NCI-H524 treated with DMSO at 0.1 percent for 48 hours (cell line): ENCODE results near the gene ACOT6.
"Not testable (repeated sequence)": the region's sequence is repeated elsewhere in the genome, so short reads cannot be mapped to it uniquely, and the experiment has no call there.

ENCODE experiments used
- DNase-seq: peaks from one replicate; lab custom pipeline; 2025; lab: John Stamatoyannopoulos, UW

Gene ACOT6

DNA sequence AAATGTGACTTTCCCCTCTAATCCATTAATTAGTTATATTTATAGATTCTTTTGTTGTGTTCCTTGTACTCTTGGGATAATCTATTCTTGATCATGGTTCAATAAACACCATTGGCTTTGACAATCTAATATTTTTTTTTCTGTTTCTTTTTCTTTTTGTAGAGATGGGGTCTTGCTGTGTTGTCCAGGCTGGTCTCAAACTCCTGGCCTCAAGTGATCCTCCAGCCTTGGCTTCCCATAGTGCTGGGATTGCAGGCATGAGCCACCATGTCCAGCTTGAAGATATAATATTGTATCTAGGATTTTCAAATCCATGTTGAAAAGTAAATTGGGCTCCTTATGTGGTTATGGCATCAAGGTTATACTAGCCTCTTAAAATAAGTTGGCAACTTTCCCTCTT lies 38.7 kb downstream of the ACOT6 start:
- DNase-seq = no peak

DNA sequence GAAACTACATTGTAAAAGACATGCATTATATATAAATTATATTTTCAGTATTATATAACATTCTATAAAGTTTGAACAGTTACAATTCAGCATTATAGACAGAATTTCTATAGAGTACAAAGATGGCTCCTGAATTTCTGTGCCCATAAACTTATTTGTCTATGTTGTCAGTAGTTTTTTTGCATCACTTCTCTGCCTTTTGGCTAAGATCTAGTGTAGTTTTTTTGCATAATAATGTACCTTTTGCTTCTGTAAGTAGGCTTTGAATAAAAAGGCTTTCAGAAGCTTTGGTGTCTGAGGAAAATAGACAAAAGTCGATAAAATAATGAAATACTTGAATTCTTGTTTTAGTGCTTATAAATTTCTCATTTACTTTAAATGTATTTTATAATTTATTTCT lies 43.5 kb downstream of the ACOT6 start:
- no peak for DNase-seq

DNA sequence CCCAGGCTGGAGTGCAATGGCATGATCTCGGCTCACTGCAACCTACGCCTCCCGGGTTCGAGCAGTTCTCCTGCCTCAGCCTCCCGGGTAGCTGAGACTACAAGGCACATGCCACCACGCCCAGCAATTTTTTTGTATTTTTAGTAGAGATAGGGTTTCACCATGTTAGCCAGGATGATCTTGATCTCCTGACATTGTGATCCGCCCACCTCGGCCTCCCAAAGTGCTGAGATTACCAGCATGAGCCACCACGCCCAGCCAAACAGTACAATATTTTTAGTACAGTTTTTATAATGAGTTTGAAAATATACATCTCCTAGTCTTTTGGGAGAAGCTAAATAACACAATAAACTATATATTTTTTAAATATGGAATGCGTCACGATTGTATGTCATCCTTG lies 46.9 kb downstream of the ACOT6 start:
- not testable (repeated sequence) for DNase-seq

DNA sequence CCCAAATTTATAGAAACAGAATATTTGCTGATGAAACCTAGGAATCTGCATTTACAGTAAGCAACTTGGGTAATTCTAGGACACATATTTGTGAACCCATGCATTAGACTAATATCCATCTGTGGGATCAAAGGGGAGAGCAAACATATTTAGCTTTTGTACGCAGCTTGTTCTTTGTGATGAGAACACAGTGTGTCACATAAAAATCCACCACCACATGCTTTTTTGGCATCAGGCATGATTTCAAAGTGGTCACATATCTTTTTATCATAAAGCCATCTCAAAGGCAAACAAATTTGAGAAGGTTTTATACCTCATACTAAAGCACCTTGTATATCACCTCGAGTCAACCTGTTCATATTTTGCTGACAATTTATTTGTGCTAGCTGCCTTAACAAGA lies 48.2 kb downstream of the ACOT6 start:
- no peak for DNase-seq

DNA sequence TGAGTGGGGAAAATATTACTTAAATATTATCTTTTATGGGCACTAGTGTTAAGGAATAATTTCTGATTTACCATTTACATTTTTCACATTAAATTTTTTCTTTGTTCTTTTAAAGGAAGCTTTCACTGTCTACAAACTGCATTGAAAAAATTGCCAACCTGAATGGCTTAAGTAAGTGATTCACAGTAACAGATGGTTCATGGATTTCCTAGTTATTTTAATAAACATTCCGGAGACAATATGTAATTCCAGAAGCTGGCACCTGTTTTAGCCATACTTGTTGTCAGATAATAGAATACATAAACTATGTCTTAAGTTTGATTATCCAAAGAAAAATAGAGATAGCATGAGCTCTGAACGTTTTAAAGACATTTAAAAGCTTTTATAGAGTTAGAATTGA lies 49.6 kb downstream of the ACOT6 start:
- peak; percentile 62 for DNase-seq

DNA sequence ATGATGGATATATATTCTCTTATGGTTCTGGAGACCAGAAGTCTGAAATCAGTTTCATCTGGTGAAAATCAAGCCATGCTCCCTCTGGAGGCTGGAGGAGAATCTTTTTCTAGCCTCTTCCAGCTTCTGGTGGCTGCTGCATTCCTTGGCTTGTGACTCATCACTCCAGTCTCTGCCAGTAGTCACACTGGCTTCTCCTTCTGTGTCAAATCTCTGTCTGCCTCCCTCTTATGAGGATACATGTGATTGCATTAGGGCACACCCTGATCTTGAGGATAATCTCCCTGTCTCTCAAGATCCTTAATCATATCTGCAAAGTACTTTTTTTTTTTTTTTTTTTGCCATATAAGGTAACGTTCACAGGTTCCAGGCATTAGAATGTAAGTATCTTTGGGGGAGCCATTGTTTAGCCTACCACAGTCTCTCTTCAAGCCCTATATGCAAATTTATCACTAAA lies 50.2 kb downstream of the ACOT6 start:
- peak; percentile 66 for DNase-seq

DNA sequence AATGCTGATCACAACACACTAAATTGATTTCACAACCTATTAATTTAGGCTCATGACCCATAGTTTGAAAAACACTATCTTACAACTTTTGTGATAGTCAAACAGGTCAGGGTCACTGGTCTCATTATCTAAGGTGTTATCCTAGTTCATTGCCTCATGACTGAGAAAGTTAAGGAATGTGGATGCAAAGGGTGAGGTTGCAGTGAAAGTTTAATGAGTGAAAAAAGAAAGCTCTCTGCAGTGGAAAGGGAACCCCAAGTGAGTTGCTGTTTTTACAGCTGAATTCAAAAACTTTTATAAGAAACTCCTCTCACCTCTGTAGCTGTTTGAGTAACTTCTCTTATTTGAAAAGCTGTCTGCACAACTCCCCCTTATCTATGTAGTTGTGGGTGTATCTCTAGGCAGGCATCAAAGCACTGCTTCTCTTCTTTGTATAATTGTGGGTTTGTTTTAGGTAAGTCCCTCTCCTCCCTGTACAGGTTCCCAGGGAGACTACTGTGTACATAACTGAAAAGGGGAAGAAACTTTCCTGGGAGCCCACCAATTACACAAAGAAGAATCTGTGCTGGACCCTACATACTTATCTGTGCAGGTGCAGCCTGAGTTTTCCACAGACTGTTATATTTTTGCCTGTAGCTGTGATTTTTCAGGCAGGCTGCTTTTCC lies 51.4 kb downstream of the ACOT6 start:
- no peak for DNase-seq

DNA sequence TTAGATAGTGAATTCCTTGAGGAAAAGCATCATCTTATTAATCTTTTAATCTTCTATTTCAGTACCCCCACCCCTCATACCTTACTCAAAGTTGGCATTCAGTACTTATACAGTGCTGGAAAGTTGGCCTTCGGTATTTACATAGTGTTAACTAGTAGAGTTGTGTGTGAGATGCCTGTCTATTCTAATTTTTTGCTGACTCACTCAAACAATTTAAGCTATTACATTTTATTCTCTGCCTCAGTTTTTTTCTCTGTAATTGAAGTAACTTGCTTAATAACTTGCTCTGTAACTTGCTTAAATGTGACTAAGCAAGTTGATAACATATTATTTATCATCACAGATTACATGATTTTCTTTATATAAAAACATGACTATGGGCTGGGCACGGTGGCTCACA lies 52.8 kb downstream of the ACOT6 start:
- no peak for DNase-seq

DNA sequence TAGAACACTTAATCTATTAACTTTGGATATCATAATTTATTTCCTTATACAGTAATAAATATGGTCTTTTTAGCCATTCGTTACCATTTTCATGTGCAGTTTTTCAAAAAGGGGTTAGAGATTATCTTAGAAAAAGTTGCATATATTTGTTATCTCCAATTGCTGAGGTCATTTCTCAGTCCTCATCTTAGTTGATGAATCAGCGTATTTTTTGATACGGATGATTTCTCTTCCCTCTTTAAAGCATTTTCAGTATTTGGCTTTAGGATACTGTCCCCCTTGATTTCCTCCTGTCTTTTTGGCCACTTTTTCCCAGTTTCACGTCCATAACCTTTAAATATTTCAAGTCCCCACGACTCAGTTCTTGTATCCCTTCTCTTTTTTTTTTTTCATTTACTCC lies 54.3 kb downstream of the ACOT6 start:
- DNase-seq = no peak

DNA sequence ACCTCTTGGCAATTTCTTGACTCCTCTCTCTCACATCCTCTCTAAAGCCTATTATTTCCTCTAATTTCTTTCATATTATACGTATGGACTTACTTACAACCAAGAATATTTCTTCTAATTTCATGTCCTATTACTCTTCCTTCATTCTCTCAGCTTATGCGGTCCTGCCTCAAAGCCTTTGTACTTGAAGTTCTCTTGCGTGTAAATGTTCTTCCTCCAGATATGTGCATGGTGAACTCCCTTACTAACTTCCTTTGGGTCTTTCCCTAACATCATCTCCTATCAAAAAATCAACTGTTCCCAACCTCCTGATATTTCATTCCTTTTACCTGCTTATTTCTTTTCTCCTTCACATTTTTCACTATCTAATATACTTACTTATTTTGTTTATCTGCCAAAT lies 55.5 kb downstream of the ACOT6 start:
- DNase-seq = no peak
